Sigmoid colon (tissue), 4 donors: ENCODE data around the gene JHY.

Source experiments
- POLR2AphosphoS5 ChIP-seq, 4 donors: sonication (generic); formaldehyde crosslinking; IDR thresholded peaks; one replicate each; pipeline ENCODE4 v1.6.1; 2017; ENCODE audit warnings: antibody characterized with exemption in 4 of 4
- TF ChIP-seq, protein P1 (sequence below), 4 experiments: fragments of 450-650 bp in 3 of 4; fragments of 200-600 bp in 1 of 4; IDR thresholded peaks; one replicate each; pipeline ENCODE4 v1.5.1; 2016 to 2019; ENCODE audit warnings: antibody characterized with exemption in 4 of 4, mild to moderate bottlenecking in 3 of 4, moderate library complexity in 2 of 4

DNA sequence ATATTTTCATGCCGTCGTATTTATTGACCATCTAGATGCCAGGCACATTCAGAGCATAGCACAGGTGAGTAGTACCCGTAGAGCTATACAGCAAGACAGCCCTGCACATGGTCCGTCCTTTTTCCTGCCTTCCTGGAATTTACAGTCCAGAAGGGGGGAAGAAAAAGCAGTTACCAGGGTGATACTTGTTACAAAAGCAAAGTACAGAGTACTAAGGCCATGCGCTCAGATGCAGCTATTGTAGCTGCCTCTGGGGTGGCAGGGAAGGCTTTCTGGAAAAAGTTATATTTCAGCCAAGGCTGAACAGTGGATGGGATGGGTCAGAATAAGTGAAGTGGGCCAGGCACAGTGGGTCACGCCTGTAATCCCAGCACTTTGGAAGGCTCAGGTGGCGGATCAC lies 36.2 kb downstream of the JHY start:
- TF ChIP-seq, protein P1, sequence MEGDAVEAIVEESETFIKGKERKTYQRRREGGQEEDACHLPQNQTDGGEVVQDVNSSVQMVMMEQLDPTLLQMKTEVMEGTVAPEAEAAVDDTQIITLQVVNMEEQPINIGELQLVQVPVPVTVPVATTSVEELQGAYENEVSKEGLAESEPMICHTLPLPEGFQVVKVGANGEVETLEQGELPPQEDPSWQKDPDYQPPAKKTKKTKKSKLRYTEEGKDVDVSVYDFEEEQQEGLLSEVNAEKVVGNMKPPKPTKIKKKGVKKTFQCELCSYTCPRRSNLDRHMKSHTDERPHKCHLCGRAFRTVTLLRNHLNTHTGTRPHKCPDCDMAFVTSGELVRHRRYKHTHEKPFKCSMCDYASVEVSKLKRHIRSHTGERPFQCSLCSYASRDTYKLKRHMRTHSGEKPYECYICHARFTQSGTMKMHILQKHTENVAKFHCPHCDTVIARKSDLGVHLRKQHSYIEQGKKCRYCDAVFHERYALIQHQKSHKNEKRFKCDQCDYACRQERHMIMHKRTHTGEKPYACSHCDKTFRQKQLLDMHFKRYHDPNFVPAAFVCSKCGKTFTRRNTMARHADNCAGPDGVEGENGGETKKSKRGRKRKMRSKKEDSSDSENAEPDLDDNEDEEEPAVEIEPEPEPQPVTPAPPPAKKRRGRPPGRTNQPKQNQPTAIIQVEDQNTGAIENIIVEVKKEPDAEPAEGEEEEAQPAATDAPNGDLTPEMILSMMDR (IDR thresholded peaks at IDR 0.05) = no peak
- TF ChIP-seq POLR2AphosphoS5 (IDR thresholded peaks at IDR 0.05) = no peak
